HG03457 (cell line): ENCODE results near the gene RNF217.

Experiments
- ATAC-seq: cut with Tn5 transposase; IDR thresholded peaks from one replicate; pipeline ENCODE4 v1.9.1; 2021; ENCODE audit warnings: moderate number of reproducible peaks; ENCODE audit not compliant: unreplicated experiment

The RNF217 gene

DNA sequence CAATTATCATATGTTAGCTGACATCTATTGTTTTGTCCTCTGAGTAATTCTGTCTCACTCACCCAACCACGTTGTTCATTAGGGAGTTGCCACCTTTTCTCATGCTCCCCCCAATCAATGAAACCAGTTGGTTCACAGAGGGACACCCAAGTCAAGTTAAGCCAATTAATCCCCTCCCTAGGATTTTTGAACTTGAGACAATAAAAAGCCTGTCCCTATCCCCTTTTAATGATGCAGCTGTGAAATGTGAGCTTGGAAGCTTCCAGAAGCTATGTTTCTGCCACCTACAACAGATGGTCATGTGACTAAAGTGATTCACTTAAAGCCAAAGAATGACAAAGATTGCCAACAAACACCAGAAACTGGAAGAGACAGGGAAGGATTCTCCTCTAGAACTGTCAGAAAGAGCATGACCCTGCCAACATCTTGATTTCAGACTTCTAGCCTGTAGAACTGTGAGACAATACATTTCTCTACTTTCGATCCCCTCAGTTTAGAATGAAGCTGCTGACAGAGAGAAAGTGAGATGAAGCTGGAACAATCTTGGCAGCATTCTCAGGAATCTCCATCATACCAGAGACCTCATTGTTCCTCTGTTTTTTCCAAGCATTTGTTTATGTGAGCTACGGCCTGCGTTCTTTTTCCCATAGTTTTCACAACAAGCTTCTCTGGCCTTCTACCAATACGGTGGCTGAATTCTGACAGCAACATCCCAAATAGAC is 133.5 kb downstream of the RNF217 start:
- no peak for ATAC-seq

DNA sequence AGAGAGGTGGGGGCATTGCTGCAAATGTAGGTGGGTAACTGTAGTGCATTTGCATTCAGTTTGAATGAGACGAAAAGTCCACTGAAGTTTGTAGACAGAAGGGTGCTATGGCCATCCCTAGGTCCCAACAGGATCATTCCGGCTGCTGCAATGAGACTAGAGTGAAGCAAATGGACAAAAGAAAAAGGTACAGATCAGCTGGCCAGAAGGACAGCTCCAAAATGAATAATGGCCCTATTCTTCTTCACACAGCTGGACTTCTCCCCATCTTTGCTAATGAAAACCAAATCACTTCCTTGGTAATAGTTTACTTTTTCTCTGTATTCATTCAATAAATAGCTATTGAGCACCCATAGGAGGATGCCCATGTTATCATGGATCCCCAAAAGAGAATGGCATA is 134.9 kb downstream of the RNF217 start:
- no peak for ATAC-seq

DNA sequence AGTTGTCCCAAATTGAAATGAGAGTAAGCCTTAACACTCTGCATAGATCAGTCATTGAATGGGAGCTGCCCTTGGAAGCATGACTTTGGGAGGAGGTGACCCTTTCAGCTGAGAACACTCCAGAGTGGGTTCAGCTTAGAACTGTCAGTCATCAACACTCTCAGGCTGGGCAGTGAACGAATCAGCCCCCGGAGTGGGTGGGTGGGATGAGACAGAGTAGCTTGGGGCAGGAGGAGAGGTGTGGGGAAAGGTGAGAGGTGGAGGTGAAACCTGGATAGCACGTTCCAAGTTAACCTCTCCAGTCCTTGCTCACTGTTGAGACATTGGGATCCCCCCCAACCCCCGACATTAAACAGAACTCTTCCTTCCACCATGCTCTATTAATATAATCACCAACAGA is 136.0 kb downstream of the RNF217 start:
- ATAC-seq, result no peak

DNA sequence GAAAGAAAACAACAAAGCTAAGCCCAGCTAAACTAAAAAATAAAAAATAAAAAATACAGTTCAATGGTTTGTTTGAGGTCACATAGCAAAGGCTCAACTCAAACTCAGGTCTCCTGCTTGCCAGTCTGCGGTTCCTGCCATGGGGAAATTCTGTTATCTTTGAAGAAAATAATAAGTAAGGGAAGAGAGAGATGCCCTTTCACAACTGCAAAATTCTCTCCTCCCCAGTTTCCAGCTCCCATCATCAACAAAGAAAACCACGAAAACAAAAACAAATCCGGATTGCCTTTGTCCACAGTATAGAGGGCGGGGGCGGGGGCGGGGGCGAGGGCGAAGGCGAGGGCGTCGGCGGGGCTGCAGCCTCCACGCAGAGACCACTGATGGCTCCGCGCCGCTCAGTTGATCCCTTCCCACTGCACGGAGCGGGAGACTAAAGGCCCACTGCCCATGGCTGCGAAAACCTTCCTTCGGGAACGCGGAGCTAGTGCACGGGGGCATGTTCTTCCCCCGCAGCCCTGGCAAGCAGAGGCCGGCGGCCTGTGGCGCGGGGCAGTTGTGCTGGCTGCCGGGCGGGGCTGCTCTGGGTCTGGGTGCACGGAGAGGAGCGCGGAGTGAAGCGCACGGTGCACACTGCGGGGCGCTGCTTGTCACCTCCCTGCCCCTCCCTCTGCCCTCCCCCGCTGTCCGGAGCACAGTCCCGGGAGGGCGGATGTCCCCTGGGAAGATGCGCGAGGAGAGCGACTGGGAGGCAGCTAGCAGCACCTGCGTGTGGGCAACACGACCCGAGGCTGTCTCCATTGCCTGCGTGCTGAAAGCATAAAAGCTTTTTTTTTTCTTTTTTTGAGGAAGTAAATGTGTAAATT is 137.2 kb downstream of the RNF217 start:
- ATAC-seq, result peak; percentile 70

DNA sequence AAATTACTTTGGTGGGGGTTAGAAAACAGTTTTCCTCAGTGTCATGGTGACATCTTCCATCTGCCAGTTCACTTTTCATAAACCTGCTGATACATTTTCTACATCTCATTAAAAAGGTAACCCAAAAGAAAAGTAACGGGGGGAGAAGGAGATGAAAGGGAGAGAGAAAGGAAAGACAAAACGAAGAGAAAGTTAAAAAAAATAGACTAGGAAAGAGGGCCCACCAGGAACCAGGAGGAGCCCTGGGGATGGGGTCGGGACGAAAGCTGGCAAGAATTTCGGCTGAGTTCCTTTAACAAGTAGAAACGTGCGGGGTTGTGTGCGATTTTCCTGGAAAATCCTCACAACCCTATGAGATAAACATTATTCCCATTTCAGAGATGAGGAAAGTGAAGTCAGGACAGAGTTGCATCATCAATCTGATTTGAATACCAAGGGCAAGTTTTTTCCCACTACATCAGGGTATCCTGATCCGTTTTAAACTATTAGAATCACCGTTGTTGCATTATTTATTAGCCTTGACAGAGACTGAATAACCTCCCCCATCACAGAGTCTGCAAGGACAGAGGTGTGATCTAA is 137.9 kb downstream of the RNF217 start:
- no peak for ATAC-seq

DNA sequence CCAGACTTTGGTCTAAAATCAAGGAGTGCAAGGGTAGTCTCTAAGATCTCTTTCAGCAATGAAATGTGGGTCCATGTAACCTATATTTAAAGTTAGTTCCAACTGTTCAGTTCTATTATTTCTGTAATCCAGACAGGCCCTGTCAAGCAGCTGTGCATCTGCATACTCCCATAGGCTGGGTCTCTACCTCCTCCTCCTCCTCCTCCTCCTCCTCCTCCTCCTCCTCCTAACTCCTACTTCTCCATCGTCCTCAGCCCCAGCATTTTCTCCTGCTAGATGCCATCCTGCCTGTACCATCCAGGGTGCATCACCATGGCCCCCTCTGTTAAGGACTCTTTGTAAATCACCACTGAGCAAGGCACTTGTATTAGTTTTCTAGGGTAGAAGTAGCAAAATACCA is 138.9 kb downstream of the RNF217 start:
- ATAC-seq, result no peak

DNA sequence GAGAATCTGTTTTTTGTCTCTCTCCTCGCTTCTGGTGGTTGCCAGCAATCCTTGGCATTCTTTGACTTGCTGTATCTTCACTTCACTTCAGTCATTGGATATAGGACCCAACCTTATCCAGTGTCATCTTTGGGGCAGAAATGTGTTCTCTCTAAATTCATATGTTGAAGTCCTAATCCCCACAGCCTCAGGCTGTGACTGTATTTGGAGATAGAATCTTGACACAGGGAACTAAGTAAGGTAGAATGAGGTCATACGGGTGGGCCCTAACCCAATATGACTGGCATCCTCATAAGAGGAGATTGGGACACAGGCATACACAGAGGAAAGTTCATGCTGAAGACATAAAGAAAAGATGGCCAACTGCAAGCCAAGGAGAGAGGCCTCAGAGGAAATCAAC is 139.4 kb downstream of the RNF217 start:
- ATAC-seq, result no peak

DNA sequence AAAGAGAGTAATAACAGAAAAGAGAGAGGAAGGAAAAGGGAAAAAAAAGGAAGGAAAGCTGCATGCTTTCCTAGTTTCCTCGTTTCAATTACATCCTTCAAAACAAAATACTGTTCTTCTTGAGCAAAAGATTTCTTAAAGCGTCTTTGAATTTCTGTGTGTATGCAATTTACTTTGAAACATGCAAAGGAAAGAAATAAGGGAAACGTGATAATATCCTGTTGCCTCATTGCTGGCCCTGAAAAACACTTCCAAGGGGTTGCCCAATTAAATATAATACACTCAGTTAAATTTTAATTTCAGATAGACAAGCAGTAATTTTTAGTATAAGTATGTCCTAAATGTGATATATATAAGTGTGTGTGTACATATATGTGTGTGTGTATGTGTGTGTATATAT is 140.2 kb downstream of the RNF217 start:
- no peak for ATAC-seq

DNA sequence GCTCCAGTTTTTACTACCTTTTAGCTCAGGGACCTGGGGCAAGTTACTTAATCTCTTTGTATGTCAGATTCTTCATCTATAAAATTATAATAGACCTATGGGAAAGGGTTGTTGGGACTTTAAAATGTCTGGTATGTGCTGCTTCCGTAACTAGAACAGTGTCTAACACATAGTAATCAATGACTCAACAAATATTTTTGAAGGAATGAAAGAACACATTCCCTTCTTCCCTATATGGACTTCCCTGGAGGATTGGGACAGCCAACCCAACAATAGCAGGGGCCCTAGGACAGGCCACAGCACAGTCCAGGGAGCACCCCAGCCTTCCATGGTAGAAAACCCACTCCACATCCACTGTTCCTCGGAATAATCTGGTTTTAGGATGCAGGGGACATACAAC is 140.7 kb downstream of the RNF217 start:
- ATAC-seq, result no peak

DNA sequence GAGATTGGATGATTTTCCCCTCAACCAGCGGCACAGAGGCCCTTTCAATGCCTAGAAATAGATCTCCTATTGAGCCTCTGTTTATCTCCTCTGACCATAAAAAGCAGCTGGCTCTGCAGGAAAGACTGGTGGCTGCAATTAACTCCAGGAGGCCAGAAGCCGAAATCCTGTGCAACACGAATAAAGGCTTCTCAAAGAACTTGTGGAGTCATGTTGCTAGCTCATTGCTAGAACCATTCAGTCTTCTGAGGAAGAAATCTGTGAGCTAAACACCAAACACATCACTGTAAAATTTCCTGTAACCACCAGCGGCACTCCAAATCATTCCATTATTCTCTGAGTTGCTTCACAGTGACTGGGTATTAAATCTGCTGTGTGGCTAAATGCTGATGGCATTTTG is 142.2 kb downstream of the RNF217 start:
- no peak for ATAC-seq

DNA sequence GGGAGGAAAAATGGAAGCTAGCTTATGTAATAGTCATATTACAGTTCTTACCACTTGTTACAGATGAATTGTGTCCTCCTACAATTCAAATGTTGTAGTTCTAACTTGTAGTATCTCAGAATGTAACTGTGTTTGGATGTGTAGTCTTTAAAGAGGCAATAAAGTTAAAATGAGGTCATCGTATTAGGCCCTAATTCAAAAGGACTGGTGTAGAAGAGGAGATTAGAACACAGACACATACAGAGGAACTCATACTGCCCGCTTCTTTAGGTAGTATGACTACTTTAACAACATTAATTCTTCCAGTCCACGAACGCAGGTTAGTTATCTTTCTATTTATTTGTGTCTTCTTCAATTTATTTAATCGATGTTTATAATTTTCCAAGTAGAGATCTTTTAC is 144.8 kb downstream of the RNF217 start:
- ATAC-seq, result no peak

DNA sequence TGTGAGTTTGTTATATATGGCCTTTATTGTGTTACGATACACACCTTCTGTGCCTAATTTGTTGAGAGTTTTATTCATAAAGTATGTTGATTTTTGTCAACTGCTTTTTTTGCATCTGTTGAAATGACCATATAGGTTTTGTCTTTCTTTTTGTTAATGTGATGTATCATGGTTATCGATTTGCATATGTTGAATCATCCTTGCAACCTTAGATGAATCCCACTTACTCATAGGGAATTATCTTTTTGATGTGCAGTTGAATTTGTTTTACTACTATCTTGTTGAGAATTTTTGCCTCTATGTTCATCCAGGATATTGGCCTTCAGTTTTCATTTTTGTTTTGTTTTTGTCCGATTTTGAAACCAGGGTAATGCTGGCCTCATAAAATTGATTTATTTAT is 145.7 kb downstream of the RNF217 start:
- no peak for ATAC-seq

DNA sequence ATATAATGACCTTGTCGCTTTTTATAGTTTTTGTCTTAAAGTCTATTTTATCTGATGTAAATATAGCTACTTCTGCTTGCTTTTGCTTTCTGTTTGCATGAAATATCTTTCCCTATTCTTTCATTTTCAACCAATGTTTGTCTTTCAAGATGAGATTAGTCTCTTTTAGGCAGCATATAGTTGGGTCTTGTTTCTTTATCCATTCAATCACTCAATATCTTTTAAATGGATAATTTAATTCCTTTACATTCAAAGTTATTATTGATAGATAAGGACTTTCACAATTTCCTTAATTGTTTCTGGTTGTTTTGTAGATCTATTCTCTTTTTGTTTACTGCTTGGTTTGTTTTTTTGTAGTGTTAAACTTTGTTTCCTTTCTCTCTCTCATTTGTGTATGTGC is 147.8 kb downstream of the RNF217 start:
- ATAC-seq, result no peak

DNA sequence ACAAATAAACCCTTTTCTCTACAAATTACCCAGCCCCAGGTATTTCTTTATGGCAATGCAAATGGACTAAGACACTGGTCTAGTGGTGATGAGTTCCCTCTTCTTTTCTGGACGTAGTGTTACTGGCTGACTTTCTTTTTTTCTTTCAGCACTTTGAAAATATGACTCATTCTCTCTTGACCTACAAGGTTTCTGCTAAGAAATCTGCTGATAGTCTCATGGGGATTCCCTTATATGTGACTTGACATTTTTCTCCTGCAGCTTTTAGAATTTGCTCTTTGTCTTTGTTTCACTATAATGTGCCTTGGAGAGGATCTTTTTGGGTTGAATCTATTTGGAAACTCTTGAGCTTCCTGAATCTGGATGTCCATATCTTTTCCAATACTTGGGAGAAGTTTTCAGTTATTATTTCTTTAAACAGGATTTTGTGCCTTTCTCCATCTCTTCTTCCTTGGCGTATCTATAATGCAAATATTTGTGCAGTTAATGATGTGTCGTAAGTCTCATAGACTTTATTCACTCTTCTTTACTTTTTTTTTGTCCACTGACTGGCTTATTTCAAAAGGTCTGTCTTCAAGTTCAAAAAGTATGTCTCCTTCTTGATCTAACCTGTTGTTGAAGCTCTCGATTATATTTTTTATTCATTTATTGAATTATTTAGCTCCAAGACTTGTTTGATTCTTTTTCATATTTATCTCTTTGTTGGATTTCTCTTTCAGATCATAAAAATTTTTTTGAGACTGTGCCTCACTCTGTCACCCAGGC is 149.2 kb downstream of the RNF217 start:
- ATAC-seq, result no peak

DNA sequence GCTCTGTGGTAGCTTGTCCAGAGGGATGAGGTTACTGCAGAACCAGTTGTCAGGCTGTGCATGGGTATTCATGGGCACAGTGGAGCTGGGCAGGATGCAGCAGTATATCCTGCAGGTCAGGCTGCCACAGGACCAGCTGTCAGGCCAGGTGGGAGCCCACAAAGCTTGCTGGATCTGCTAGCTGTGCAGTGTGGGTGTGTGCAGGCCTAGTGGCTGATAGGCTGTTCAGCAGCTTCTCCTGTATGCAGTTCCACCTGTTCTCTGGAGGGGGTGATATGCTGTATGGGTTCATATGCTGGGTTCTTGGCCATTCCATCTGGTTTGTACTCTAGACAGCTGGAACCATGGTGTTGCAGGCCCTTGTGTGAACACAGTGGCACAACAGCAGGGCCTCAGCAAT is 150.7 kb downstream of the RNF217 start:
- no peak for ATAC-seq

DNA sequence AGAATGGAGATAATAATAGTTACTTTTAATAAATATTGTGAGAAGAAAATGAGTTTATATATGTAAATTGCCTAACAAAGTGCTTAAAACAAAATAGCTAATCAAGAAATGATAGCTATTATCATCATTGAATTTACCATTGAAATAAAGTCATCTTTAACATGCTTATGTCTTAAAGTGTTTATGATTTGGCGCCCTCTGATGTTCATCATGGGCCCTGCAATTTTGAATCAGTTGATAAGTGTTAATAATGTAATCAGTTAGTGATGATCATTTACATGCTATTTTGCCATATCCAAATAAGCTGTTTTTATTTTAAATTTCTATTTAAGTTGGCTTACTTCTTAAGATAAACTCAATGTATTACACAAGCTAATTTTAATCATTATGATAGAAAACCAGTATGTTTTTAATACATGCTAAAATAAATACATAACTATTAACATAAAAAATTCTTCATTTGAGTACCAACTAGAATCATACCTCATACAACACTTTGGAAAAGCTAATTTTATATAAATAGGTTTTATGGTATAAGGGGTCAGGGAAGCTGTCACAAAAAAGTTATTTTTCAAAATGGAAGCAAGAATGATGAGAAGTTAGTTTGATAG is 152.1 kb downstream of the RNF217 start:
- ATAC-seq, result no peak

DNA sequence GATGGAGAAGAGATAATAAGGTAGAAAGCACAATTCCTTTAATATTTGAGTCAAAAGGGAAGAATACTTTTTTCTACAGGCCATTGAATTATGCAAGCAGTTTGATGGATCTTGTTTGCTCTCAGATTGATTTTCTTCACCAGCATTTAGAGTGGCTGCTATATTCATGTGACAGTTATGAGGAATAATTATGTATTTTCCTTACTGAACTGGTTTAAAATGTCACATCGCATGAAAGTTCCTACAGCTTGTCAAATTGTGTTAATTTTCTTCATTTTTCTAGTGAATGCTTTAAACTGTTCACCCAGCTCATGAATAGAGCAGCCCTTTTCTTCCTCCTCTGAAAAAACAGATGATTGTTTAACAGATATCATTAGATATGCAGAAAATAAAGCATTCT is 153.9 kb downstream of the RNF217 start:
- ATAC-seq, result no peak

DNA sequence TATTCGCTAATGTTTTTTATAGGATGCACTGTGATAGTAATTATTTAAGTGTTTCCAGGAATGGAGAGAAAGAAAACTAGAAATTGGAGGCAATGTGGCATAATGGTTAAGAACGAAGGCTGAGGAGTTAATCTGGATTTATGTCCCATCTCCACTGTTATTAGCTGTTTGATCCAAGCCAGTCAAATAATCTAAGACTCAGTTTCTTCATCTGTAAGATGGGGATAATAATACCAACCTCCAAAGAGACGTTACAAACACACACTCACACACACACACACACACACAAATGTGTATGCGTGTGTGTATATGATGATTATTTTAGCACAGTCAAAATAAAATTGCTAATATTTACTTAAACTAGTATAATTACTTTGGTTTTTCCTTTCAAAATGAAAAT is 154.5 kb downstream of the RNF217 start:
- no peak for ATAC-seq

DNA sequence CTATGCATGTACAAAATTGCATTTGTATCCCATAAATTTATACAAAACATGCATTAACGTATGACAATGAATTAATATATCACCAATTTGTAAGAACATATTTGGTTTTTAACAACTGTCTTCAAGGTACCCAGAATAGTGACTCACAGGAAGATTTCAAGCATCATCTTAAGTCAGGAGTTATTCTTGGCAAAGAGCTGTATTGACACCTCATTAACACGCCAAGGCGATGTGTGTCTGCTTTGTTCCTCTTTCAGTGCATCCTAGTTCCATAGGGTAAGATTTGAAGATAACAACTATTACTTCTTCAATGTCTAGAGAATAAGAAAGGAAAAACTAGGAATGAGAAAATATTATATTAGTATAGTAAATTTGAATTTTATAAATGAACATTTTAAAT is 155.6 kb downstream of the RNF217 start:
- no peak for ATAC-seq

DNA sequence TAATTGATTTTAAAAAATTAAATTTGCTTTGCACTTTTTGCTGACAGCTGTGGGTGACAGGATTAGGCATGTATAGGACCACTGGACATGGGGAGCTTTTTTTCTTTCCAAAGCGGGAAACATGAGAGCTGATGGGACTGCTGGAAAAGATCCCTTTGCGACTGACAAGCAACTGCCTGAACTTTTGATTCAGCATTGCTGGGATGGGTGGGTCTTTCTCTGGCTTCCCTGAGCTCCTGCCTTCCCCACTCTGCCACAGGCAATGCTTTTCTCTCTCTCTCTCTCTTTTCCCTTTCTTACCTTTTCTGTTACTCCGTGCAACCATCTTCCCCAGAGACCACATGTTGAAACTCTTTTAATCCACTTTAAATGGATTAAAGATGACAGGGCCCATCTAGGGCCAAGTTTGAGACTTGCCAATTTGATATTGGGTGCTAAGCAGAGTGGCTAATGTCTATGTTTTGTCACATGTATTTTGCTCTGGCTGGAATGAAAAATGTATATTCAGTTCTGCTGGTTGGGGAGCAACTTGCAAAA is 157.9 kb downstream of the RNF217 start:
- ATAC-seq, result no peak

DNA sequence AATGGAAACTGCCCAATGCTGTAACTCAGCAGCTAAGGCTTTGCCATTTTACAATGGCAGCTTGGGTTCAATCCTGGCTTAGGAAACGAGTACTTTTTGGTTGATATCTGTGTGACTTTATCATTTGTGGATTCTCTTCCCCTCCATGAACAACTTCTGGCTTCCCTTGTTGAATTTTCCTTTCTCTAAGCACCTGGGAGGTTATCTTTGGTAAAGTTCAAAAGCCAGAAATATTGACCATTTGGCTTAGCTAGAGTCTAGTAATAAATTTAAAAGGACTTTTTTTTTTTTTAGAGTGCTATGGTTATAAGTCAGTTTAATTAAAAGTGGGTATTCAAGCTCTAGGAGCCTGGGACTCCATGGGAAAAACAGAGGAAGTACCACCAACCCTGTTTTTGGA is 159.7 kb downstream of the RNF217 start:
- ATAC-seq, result no peak
